ENCODE measurements around the gene TCF4. TPM values are rescaled to one million over a fixed set of nuclear protein-coding genes. Genes with fewer than 3 reads are reported as not detected.

TCF4 gene
- total RNA-seq, 1 experiment from 2014 or later: 38.0 TPM

DNA sequence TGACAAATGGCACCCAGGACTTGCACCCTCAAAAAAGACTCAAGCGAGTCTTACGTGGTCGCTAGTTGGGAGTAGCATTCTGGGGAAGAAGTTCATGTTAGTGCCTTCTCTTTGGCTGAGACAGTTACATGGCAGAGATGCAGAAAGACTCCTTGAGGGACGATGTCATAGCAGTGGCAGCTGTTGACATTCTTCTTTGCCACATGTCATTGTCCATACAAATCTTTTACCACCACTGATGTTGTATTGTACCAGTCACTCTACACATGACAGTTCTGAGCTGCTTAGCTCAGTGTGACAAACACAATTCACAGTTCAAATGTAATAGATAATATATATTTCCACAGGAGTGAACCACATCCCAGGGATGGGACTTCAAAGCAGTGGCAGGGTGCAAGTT is 197.1 kb downstream of the TCF4 start:
- Histone ChIP-seq H3K4me3 (ENCODE audit: insufficient read depth, low read depth, low read length) (no peak overlapping the region), H3K27me3 (ENCODE audit: control insufficient read depth, insufficient read depth, low read length) (no peaks in the 10 kb centered on the region), H3K36me3 (replicated peaks; ENCODE audit: control insufficient read depth, insufficient read depth, low read length) (no peaks in the 10 kb centered on the region)
- DNase-seq: no peak

- no peak for DNase-seq
- Histone ChIP-seq H3K36me3 (replicated peaks; ENCODE audit: control insufficient read depth, insufficient read depth, low read length) (no peaks in the 10 kb centered on the region), H3K4me3 (ENCODE audit: insufficient read depth, low read depth, low read length) (no peak overlapping the region), H3K27me3 (ENCODE audit: control insufficient read depth, insufficient read depth, low read length) (no peaks in the 10 kb centered on the region)
Measured at GRCh38 chr18:55387139-55387984, 200.6 kb downstream of the TCF4 start.

DNA sequence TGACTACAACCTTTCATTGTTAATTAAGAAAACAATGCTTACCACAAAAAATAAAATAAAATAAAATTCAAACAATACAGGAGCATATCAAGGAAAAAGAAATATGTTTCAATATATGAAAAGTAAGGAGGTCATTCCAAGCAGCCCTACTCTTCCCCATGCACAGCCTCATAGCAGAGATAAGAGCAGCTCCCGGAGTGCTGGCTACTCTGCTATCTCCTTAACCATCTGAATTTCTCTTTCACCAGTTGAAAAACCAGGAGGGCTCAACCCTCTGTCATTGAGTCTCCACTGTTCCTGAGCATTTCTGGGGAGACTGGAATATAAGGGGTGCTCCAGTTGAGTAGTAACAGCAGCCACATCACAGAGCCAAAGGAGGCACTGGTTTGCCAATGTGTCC is 201.4 kb downstream of the TCF4 start:
- Histone ChIP-seq H3K27me3 (ENCODE audit: control insufficient read depth, insufficient read depth, low read length) (no peaks in the 10 kb centered on the region), H3K4me3 (ENCODE audit: insufficient read depth, low read depth, low read length) (no peak overlapping the region), H3K36me3 (replicated peaks; ENCODE audit: control insufficient read depth, insufficient read depth, low read length) (no peaks in the 10 kb centered on the region)
- DNase-seq: no peak

DNA sequence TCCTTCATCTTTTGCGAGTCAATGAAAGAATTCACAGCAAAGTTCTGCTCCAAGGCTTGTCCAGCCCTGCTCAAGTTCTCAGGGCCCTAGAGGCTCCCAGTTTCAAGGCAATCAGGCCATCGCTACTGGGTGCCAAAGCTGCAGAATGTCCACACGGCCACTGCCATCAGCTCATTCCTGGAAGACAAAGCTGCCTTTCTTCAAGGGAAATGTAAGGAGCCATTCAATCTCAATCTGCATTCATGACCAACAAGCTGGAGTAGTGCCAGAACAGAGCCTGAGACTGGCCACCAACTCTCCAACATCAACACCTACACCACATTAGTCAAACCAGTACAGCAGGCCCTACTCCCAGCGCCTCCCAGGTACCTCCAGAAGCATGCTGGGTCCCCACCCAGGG is 202.2 kb downstream of the TCF4 start:
- Histone ChIP-seq H3K27me3 (ENCODE audit: control insufficient read depth, insufficient read depth, low read length) (no peaks in the 10 kb centered on the region), H3K4me3 (ENCODE audit: insufficient read depth, low read depth, low read length) (no peak overlapping the region), H3K36me3 (replicated peaks; ENCODE audit: control insufficient read depth, insufficient read depth, low read length) (no peaks in the 10 kb centered on the region)
- no peak for DNase-seq

DNA sequence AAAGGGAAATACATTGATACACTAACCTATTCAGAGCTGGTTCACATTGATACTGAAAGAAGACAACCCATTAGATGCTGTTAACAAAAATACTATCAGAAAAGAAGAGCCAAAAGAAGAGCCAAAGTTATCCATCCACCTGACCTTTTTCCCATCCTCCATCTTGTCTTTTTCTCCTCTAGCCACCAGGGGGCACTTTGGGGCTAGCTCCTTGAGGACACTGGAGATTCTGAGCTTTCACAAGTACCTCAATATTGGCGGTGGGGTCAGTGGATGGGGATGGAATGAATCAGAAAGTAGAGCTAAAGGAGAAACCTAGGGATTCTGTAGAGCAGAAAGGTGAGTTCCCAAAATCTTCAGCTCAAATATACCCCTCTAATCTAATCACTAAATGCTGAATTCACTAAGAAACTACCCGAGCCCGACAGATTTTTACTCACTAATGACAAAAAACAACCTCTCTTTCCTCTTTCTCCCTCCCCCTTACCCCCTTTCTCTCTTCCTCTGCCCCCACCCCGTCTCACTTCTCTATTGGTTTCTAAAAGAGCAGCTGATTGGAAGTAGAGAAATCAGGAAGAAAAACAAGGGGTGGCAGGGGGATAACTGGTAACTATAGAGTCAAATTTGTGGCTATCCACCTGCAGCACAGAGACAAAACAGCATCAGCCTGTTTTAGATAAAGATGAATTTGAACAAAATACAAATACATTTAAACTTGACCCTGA is 203.3 kb downstream of the TCF4 start:
- no peaks in the 10 kb centered on the region for H3K27me3 ChIP-seq (ENCODE audit: control insufficient read depth, insufficient read depth, low read length)
- H3K4me3 ChIP-seq (ENCODE audit: insufficient read depth, low read depth, low read length): no peak overlapping the region
- H3K36me3 ChIP-seq (replicated peaks; ENCODE audit: control insufficient read depth, insufficient read depth, low read length): no peaks in the 10 kb centered on the region
- DNase-seq: peak; percentile 36

DNA sequence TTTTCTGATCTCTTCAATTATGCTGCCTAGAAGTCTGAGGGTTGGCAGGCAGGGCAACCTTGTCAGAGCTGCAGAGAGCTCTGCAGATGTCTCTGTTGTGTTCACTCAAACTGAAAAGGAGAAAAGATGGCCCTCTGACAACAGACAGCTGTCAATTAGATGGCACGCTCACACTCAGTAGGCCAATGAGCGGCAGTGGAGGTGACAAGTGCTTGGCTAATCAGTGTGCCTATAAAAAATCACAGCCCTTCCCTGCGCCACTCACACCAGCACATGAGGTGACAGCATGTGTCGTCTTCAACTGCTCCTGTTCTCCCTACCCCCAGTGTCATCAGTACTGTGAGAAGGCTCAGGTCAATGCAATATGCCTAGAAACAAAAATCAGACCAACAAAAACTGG is 203.9 kb downstream of the TCF4 start:
- Histone ChIP-seq H3K4me3 (ENCODE audit: insufficient read depth, low read depth, low read length) (no peak overlapping the region), H3K27me3 (ENCODE audit: control insufficient read depth, insufficient read depth, low read length) (no peaks in the 10 kb centered on the region), H3K36me3 (replicated peaks; ENCODE audit: control insufficient read depth, insufficient read depth, low read length) (no peaks in the 10 kb centered on the region)
- no peak for DNase-seq

DNA sequence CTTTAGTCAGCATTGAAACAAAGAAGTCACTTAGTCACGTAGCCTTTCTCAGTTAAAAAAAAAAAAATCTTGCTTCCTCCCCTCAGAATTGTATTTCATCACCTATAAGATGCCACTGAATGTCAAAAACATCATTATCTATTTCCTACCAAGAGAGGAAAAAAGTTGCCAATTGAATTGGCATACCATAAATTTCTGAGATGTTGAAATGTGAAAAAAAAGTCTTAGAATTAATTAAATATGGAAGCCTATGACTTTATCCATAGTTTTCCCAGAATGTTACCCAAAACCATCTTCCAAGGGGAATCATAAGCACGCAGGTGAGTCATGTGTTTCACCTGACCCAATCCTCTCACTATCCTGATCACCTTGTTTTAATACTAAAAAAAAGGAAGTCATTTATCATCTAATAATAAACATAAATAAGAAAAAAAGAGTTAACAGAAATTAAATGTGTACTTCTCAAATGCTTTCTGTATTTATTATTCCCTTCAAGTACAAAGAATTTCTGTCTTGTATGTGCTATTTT is 205.7 kb downstream of the TCF4 start:
- DNase-seq: no peak
- Histone ChIP-seq H3K4me3 (ENCODE audit: insufficient read depth, low read depth, low read length) (no peak overlapping the region), H3K36me3 (replicated peaks; ENCODE audit: control insufficient read depth, insufficient read depth, low read length) (no peaks in the 10 kb centered on the region)

GRCh38 chr18:55381277-55381676 is 206.7 kb downstream of the TCF4 start:
- Histone ChIP-seq H3K36me3 (replicated peaks; ENCODE audit: control insufficient read depth, insufficient read depth, low read length) (no peaks in the 10 kb centered on the region), H3K4me3 (ENCODE audit: insufficient read depth, low read depth, low read length) (no peak overlapping the region), H3K27me3 (ENCODE audit: control insufficient read depth, insufficient read depth, low read length) (no peaks in the 10 kb centered on the region)
- DNase-seq: no peak

More for the DNA sequence above, 205.7 kb downstream of the TCF4 start:
- H3K27me3 ChIP-seq (ENCODE audit: control insufficient read depth, insufficient read depth, low read length): no peaks in the 10 kb centered on the region

DNA sequence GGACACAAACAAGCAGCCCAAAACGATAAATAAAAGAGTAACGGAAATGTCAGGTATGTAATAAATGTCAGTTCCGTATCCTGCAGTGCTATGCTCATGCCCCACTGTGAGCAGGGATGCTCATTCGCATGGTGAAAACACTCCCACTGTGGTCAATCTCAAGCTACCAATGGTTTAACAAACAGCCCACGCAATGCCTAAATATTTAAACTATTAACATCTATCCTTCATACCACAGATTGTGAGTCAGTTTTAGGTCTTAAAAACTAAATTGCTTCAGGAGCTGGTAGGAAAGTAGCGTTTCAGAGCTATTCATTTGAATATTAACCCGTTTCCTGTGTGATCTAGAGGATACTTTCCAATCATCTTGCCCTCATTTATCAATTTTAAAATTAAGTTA is 207.4 kb downstream of the TCF4 start:
- H3K27me3 ChIP-seq (ENCODE audit: control insufficient read depth, insufficient read depth, low read length): no peaks in the 10 kb centered on the region
- H3K4me3 ChIP-seq (ENCODE audit: insufficient read depth, low read depth, low read length): no peak overlapping the region
- H3K36me3 ChIP-seq (replicated peaks; ENCODE audit: control insufficient read depth, insufficient read depth, low read length): no peaks in the 10 kb centered on the region
- DNase-seq: no peak

DNA sequence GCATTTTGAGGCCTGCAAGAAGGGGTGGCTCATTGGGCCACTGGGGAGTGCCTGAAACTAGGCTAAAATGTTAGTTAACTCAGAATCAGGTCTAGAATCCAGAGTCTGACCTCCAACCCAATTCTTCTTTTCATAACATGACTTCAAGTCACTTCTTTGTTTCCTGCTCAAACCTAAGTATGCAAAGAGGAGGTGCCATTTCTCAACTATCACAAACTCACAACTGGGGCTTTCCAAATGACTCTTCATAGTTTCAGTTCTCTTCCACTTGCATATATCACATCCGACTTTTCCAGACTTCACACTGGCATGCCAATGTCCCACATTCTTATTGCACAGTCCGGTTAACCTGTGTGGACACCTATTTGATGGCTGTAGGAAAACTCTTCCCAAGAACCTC is 211.6 kb downstream of the TCF4 start:
- DNase-seq: no peak
- H3K27me3 ChIP-seq (ENCODE audit: control insufficient read depth, insufficient read depth, low read length): no peaks in the 10 kb centered on the region
- no peaks in the 10 kb centered on the region for H3K36me3 ChIP-seq (replicated peaks; ENCODE audit: control insufficient read depth, insufficient read depth, low read length)
- H3K4me3 ChIP-seq (ENCODE audit: insufficient read depth, low read depth, low read length): no peak overlapping the region

DNA sequence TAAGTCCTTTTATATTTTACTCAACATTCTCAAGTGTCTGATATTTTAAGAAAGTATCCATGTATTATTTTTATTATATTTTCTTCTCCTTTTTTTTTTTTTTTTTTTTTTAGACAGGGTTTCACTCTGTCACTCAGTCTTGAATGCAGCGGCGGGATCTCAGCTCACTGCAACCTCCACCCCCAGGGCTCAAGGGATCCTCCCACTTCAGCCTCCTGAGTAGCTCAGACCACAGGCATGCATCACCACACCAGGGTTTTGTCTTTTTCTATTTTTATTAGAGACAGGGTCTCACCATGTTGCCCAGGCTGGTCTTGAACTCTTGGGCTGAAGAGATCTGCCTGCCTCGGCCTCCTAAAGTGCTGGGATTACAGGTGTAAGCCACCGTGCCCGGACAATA is 212.1 kb downstream of the TCF4 start:
- Histone ChIP-seq H3K36me3 (replicated peaks; ENCODE audit: control insufficient read depth, insufficient read depth, low read length) (no peaks in the 10 kb centered on the region), H3K4me3 (ENCODE audit: insufficient read depth, low read depth, low read length) (no peak overlapping the region), H3K27me3 (ENCODE audit: control insufficient read depth, insufficient read depth, low read length) (no peaks in the 10 kb centered on the region)
- no peak for DNase-seq

- Histone ChIP-seq H3K27me3 (ENCODE audit: control insufficient read depth, insufficient read depth, low read length) (no peaks in the 10 kb centered on the region), H3K36me3 (replicated peaks; ENCODE audit: control insufficient read depth, insufficient read depth, low read length) (no peaks in the 10 kb centered on the region), H3K4me3 (ENCODE audit: insufficient read depth, low read depth, low read length) (no peak overlapping the region)
- DNase-seq: no peak
Measured at GRCh38 chr18:55374741-55375140, 213.3 kb downstream of the TCF4 start.

GRCh38 chr18:55372209-55372608 is 215.8 kb downstream of the TCF4 start:
- H3K27me3 ChIP-seq (ENCODE audit: control insufficient read depth, insufficient read depth, low read length): no peaks in the 10 kb centered on the region
- H3K36me3 ChIP-seq (replicated peaks; ENCODE audit: control insufficient read depth, insufficient read depth, low read length): no peaks in the 10 kb centered on the region
- no peak overlapping the region for H3K4me3 ChIP-seq (ENCODE audit: insufficient read depth, low read depth, low read length)
- DNase-seq: no peak

DNA sequence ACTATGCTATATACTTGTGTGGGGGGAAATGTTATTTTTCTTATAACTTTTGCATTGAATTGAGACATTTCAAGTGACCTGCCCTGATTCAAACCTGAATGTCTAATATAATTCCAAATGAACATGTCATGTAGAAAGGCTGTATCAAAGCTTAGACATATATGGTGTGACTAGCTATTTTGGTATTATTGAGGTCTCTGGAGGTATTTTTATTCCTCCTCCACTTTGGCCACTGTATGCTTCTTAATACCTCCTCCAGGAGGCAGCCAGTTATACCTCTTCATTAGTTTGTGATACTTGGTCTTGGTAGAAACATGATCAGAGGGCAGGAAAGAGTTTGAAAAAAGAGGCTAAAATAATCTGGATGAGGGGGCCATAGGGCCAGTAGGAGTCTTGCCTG is 217.1 kb downstream of the TCF4 start:
- DNase-seq: no peak
- Histone ChIP-seq H3K4me3 (ENCODE audit: insufficient read depth, low read depth, low read length) (no peak overlapping the region), H3K36me3 (replicated peaks; ENCODE audit: control insufficient read depth, insufficient read depth, low read length) (no peaks in the 10 kb centered on the region), H3K27me3 (ENCODE audit: control insufficient read depth, insufficient read depth, low read length) (no peaks in the 10 kb centered on the region)

GRCh38 chr18:55369346-55369745 is 218.6 kb downstream of the TCF4 start:
- H3K27me3 ChIP-seq (ENCODE audit: control insufficient read depth, insufficient read depth, low read length): no peaks in the 10 kb centered on the region
- no peak for DNase-seq

More at GRCh38 chr18:55369346-55369745, 218.6 kb downstream of the TCF4 start:
- H3K4me3 ChIP-seq (ENCODE audit: insufficient read depth, low read depth, low read length): no peak overlapping the region
- H3K36me3 ChIP-seq (replicated peaks; ENCODE audit: control insufficient read depth, insufficient read depth, low read length): no peaks in the 10 kb centered on the region
